G401 (cell line): ENCODE measurements around the gene CCR5AS. TPM values are rescaled to one million over a fixed set of nuclear protein-coding genes. Genes with fewer than 3 reads are reported as not detected.
"Not testable (repeated sequence)": the region's sequence is repeated elsewhere in the genome, so short reads cannot be mapped to it uniquely, and the experiment has no call there.

Source experiments
- DNase-seq: peaks from one replicate; pipeline ENCODE4 v3.0.0-alpha.2; 2015; ENCODE audit warnings: low spot score
- in situ Hi-C: cut with HindIII; loops from 2 replicates; pipeline ENCODE4 v1.10.0; 2016; ENCODE audit warnings: low sequenced_read_pairs, mixed read lengths
- total RNA-seq: library from RNA; depleted of rRNA; stranded (reverse); fragments of >200 nt; shearing (Covaris generic); gene quantifications from 2 replicates; pipeline ENCODE4 v1.2.3, GENCODE V29; 2014; rRNA removed

The CCR5AS gene

GRCh38 chr3:46337911-46338310 lies 69.0 kb downstream of the CCR5AS start:
- in situ Hi-C loops, result no loop called here
- DNase-seq, result no peak

GRCh38 chr3:46335541-46335940 lies 71.3 kb downstream of the CCR5AS start:
- in situ Hi-C loops, result no loop called here

DNA sequence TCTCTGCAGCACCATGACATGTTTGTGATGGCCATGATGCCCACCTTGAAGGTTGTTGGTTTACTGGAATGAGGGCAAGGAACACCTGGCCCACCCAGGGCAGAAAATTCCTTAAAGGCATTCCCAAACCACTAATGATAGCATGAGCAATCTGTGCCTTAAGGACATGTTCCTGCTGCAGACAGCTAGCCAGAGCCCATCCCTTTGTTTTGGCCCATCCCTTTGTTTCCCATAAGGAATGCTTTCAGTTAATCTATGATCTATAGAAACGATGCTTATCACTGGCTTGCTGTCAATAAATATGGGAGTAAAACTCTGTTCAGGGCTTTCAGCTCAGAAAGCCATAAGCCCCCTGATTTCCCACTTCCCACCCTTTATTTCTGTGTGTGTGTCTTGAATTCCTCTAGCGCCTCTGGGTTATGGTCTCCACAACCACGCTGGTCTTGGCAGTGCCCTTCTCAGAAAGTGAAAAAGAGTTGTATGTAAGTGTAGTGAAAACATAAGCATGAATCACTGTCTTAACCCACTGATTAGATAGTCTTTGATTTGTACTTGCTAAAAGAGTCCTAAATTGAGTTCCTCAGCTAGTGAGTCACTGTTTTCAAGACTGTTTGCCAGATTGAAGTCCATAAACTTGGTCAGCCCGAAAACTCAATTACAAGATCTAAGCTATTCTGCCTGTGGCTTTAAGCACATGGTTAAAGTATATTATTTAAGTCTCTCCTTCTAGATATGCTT lies 72.0 kb downstream of the CCR5AS start:
- no peak for DNase-seq
- in situ Hi-C loops, result no loop called here

More at GRCh38 chr3:46335541-46335940, 71.3 kb downstream of the CCR5AS start:
- DNase-seq, result no peak

DNA sequence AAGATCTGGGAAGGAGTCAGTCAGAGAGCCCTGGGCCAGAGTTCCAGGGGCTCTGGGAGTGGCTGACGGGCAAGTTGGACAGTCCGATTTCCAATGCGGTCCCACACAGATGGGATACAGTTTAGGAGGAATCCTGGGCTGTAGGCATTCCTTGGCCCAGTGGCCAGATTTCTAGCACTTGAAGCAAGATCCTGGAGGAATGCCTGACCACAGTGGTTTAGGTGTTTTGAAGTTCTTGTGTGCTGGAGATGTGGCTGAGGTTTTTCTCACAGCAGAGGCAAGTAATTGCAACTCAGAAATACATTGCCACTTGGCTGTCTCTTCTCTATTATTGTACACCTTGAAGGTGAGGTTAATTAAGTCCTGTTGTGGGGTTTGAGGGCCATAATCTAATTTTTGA lies 76.2 kb downstream of the CCR5AS start:
- DNase-seq, in situ Hi-C loops: not testable (repeated sequence)

DNA sequence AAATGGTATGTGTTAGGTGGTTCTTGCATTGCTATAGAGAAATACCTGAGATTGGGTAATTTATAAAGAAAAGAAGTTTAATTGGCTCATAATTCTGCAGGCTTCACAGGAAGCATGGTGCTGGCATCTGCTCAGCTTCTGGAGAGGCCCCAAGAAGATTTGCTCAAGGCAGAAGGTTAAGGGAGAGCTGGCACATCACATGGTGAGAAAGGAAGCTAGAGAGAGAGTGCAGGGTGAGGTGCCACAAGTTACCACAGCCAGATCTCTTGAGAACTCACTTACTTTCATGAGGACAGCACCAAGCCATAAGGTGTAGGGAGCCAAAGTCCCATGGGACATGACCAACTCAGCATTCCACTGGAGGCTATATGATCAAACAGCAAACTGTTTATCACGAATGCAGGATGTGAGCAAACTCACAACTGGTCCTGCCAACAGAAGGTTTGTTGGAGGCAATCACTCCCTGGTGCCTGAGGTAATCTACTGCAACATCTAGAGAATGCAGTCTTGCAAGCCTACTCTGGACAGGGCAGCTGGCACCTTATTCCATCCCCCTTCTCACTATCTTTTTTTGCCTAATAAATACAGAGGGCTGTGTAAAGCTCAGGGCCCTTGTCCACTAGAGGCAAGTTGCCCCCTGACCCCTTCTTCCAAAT lies 81.1 kb downstream of the CCR5AS start:
- in situ Hi-C loops, result no loop called here
- no peak for DNase-seq

- no peak for DNase-seq
- in situ Hi-C loops, result no loop called here
Measured at GRCh38 chr3:46324036-46324435, 82.8 kb downstream of the CCR5AS start.

DNA sequence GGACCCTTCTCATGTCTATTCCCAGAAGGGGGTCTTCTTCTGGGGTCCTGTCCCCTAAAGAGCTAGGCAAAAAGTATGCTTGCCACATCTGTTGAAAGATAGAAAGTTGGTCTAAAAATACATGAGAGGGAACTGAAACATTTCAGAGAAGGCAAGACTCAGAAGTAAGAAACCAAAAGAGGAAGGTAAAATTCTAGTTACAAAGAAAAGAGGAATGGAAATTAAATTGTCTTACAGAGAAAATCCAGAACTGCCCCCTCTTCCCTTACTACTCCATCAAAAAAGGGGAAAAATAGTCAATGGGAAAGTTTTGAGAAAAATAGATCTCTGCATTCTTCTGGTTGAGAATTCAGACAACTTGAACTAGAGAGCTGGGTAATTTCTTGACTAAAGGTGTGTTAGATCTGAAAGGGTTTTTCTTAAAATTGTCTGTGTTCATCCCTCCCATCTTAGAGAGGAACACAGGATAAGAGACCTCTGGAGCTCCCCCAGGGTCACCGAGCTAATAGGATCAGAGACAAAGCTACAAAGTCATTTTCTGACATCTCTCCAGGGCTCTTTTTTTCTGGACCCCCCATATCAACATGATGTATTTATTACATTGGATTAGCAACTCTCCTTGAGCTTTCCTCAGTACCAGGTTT lies 85.3 kb downstream of the CCR5AS start:
- in situ Hi-C loops, result no loop called here
- DNase-seq, result no peak

- DNase-seq, result no peak
- in situ Hi-C loops, result no loop called here
Measured at GRCh38 chr3:46318207-46318927, 88.5 kb downstream of the CCR5AS start.

GRCh38 chr3:46316206-46316605 lies 90.7 kb downstream of the CCR5AS start:
- DNase-seq, result no peak
- in situ Hi-C loops, result no loop called here

GRCh38 chr3:46314517-46314916 lies 92.3 kb downstream of the CCR5AS start:
- in situ Hi-C loops, result no loop called here
- no peak for DNase-seq

Other genes starting within 250 kb of the CCR5AS start
- gene CCR1, start 198.8 kb downstream of the CCR5AS start, total RNA-seq, result 16.2 and 23.0 TPM in 2 replicates
- gene CCR3, start 164.6 kb downstream of the CCR5AS start, total RNA-seq, result 1.1 and 11.5 TPM in 2 replicates
- not detected in 2 replicates for gene CCR2, start 53.0 kb downstream of the CCR5AS start, total RNA-seq
- 0.20 and 0.31 TPM in 2 replicates for gene CCR5, start 36.1 kb downstream of the CCR5AS start, total RNA-seq
- gene CCRL2, start 193 bp upstream of the CCR5AS start, total RNA-seq, result 0.98 and 3.2 TPM in 2 replicates
- gene LTF, start 57.8 kb upstream of the CCR5AS start, total RNA-seq, result not detected in 2 replicates
- gene RTP3, start 90.9 kb upstream of the CCR5AS start, total RNA-seq, result not detected in 2 replicates
- gene LRRC2, start 159.2 kb upstream of the CCR5AS start, total RNA-seq, result not detected in 2 replicates
- not detected in 2 replicates for gene FAM240A, start 205.5 kb upstream of the CCR5AS start, total RNA-seq